ENCODE measurements around the gene ITGA6. TPM values are rescaled to one million over a fixed set of nuclear protein-coding genes. Genes with fewer than 3 reads are reported as not detected.

Gene ITGA6
- total RNA-seq, 1 donor from 2014 or later, result 70.4 TPM

DNA sequence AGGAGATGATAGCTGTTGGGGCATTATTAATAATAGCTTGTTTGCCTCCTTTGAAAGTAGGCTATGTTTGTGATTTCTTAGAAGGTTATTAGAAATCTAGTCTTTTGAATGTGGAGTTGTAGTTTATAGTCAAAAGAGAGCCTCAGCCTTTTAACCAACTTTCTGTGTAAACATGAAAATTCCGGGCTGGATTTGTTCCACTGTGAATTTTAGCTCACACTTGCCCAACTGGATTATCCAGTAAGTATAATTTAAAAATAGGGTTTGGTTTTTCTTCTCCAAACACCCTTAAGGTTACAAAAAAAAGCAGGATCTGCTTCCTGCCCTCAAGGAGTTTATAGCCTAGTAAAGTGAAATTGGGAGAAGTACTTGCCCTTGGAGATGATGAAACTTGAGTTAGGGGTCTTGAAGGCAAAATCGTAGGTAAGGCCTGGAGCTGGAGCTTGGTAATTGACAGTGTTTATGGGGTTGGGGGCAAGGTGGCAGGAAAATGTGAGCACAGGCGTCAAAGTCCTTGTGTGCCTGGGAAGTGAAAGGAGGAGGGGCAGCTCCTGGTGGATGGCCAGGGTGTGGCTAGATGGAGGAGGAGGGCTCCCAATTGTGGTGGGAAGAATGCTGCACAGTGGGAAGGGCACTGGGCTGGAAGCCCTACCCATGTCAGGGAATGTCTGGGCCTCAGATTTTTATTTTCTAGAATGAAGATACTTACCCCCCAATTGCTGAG is 21.3 kb downstream of the ITGA6 start:
- Histone ChIP-seq H3K27ac (no peak overlapping the region), H3K27me3 (ENCODE audit: low read depth) (no peaks in the 10 kb centered on the region), H3K9me3 (no peaks in the 10 kb centered on the region), H3K36me3 (no peaks in the 10 kb centered on the region), H3K4me3 (no peak overlapping the region), H3K4me1 (peaks cover 14% of the 10 kb centered on the region)
- no peak for ATAC-seq
- TF ChIP-seq, protein P1, sequence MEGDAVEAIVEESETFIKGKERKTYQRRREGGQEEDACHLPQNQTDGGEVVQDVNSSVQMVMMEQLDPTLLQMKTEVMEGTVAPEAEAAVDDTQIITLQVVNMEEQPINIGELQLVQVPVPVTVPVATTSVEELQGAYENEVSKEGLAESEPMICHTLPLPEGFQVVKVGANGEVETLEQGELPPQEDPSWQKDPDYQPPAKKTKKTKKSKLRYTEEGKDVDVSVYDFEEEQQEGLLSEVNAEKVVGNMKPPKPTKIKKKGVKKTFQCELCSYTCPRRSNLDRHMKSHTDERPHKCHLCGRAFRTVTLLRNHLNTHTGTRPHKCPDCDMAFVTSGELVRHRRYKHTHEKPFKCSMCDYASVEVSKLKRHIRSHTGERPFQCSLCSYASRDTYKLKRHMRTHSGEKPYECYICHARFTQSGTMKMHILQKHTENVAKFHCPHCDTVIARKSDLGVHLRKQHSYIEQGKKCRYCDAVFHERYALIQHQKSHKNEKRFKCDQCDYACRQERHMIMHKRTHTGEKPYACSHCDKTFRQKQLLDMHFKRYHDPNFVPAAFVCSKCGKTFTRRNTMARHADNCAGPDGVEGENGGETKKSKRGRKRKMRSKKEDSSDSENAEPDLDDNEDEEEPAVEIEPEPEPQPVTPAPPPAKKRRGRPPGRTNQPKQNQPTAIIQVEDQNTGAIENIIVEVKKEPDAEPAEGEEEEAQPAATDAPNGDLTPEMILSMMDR (IDR thresholded peaks at IDR 0.05), result no peak
- DNase-seq, result no peak
- intact Hi-C loops (cut with DNase I), result no loop called here

DNA sequence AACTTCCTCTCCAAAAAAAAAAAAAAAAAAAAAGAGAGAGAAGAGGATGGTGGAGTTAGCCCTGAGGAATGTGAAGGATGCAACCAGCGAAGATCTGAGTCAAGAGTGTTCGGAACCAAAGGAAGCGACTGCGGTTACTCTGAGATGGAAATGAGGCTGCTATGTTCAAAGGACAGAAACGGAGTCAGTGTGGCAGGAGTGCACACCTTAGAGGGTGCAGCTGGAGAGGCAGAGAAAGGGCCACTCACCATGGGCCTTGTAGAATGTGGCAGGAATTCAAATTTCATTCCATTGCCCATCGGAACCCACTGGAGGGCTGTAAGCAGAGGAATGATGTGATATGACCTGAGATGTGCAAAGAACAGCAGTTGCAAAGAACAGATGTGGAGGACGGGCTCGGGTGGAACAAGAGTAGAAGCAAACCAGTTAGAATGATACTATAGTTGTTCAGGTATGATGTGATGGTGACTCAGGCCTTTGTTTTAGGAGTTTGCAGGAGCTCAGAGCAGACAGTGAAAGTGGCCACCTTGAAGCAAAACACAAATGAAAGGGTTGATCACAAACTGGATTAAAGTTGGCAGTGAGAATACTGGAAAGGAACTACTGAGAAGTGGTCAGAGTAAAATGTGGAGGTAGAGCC is 22.6 kb downstream of the ITGA6 start:
- H3K4me1 ChIP-seq, result peaks cover 18% of the 10 kb centered on the region
- no peak for ATAC-seq
- TF ChIP-seq, protein P1 (IDR thresholded peaks at IDR 0.05), result no peak
- H3K27ac ChIP-seq, result no peak overlapping the region
- no peaks in the 10 kb centered on the region for H3K9me3 ChIP-seq
- intact Hi-C loops (cut with DNase I), result no loop called here
- no peak for DNase-seq
- H3K36me3 ChIP-seq, result no peaks in the 10 kb centered on the region
- peaks cover 3% of the 10 kb centered on the region for H3K27me3 ChIP-seq (ENCODE audit: low read depth)
- no peak overlapping the region for H3K4me3 ChIP-seq

DNA sequence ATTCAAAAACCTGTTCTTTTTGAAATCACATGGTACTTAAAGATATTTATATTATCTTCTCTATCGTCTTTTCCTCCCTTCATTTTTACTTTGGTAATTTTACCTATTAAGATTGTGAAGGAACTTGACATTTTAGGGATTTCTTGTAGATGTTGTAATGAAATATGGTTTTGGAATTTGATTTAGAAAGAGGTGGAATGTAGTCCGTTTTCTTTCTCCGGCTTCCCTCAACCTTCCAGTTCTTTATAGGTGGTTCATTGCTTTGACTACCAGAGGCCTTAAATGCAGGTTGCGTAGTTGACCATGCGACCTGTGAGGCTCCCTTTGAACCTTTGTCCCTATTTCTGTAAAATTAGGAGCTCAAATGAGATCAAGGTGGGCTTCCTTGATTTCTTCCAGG is 24.5 kb downstream of the ITGA6 start:
- ATAC-seq (no peak), DNase-seq (no peak)
- Histone ChIP-seq H3K27ac (no peak overlapping the region), H3K4me3 (no peak overlapping the region), H3K27me3 (ENCODE audit: low read depth) (peaks cover 3% of the 10 kb centered on the region), H3K36me3 (no peaks in the 10 kb centered on the region), H3K9me3 (no peaks in the 10 kb centered on the region), H3K4me1 (peaks cover 20% of the 10 kb centered on the region)
- TF ChIP-seq, protein P1 (IDR thresholded peaks at IDR 0.05), result no peak
- intact Hi-C loops (cut with DNase I), result no loop called here

DNA sequence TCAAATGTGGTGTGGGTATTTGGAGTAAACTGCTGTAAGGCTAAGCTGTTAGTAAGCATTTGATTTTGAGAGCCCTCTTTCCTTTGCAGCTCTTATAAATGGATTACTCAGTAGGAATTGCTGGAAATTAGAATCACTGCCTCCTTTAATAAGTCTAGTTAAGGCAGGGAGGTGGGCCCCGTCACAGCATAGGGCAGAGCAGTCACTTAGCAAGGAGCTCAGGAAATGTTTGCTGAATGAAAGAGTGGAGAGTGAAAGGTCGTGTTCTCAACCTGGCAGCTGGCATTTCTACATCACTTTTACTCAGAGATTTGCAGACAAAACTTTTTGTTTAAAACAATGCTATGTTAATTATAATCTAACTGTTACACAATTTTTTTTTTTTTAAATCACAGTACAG is 25.5 kb downstream of the ITGA6 start:
- TF ChIP-seq, protein P1 (IDR thresholded peaks at IDR 0.05), result no peak

DNA sequence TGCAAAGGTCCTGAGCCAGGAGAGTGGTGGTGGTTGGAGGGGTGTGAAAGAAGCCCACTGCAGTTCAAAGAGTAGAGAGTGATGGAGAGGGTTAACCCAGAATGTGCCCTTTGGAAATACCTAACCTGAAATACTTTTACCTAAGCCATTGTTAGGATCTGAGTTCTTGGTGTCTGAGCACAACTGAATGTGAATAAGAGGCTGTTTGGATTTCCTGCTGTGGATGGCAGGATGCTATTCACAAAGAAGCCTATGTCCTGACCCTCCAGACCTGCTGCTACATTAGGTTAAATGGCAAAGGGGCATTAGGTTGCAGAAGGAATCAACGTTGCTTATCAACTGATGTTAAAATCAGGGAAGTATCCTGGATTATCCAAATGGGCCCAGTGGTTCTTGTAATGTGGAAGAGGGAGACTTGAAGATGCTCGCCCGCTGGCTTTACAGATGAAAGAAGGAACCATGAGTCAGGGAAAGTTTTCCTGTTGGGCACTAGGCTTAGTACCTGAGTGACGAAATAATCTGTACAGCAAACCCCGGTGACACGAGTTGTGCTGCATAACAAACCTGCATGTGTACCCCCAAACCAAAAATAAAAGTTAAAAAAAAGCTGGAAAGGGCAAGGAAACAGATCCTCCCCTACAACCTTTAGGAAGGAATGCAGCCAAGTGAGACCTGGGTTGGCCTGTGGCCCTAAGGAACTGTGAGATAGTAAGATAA is 27.2 kb downstream of the ITGA6 start:
- Histone ChIP-seq H3K27ac (no peak overlapping the region), H3K4me1 (peaks cover 19% of the 10 kb centered on the region), H3K4me3 (no peak overlapping the region), H3K9me3 (no peaks in the 10 kb centered on the region), H3K36me3 (no peaks in the 10 kb centered on the region), H3K27me3 (ENCODE audit: low read depth) (peaks cover 3% of the 10 kb centered on the region)
- ATAC-seq (peak in 1 of 2 donors; percentile 29), DNase-seq (no peak)
- TF ChIP-seq, protein P1 (IDR thresholded peaks at IDR 0.05), result no peak
- intact Hi-C loops (cut with DNase I), result no loop called here

More for the DNA sequence above, 25.5 kb downstream of the ITGA6 start:
- Histone ChIP-seq H3K4me3 (no peak overlapping the region), H3K4me1 (peaks cover 19% of the 10 kb centered on the region), H3K27ac (no peak overlapping the region), H3K36me3 (no peaks in the 10 kb centered on the region), H3K27me3 (ENCODE audit: low read depth) (peaks cover 3% of the 10 kb centered on the region), H3K9me3 (no peaks in the 10 kb centered on the region)
- ATAC-seq (no peak), DNase-seq (no peak)
- intact Hi-C loops (cut with DNase I), result no loop called here
